C1 segment of cervical spinal cord (tissue), 14 donors: ENCODE data around the gene JDP2.
"Not testable (repeated sequence)": the region's sequence is repeated elsewhere in the genome, so short reads cannot be mapped to it uniquely, and the experiment has no call there.

Experiments used
- DNase-seq, 14 donors: peaks; one replicate each; lab custom pipeline; 2025; lab: John Stamatoyannopoulos, UW

Gene JDP2

GRCh38 chr14:75454963-75455546 lies 27.2 kb downstream of the JDP2 start:
- DNase-seq: peak in 4 of 14 donors; percentile 2 to 23 (median 15)

GRCh38 chr14:75456069-75456996 lies 28.5 kb downstream of the JDP2 start:
- DNase-seq: no peak

GRCh38 chr14:75456997-75457335 lies 29.1 kb downstream of the JDP2 start:
- no peak for DNase-seq

- no peak for DNase-seq
Observed at GRCh38 chr14:75457648-75458165, 29.9 kb downstream of the JDP2 start.

- DNase-seq: no peak
Observed at GRCh38 chr14:75458305-75458704, 30.5 kb downstream of the JDP2 start.

- DNase-seq: peak in 10 of 14 donors; percentile 5 to 71 (median 40)
Observed at GRCh38 chr14:75459099-75459741, 31.4 kb downstream of the JDP2 start.

- no peak for DNase-seq
Observed at GRCh38 chr14:75459791-75460190, 32.0 kb downstream of the JDP2 start.

GRCh38 chr14:75460394-75460793 lies 32.6 kb downstream of the JDP2 start:
- DNase-seq: no peak

- DNase-seq: no peak
Observed at GRCh38 chr14:75461303-75461702, 33.5 kb downstream of the JDP2 start.

- DNase-seq: no peak
Observed at GRCh38 chr14:75461755-75462349, 34.0 kb downstream of the JDP2 start.

GRCh38 chr14:75464626-75465025 lies 36.8 kb downstream of the JDP2 start:
- DNase-seq: no peak

- no peak for DNase-seq
Observed at GRCh38 chr14:75467763-75468162, 39.9 kb downstream of the JDP2 start.

GRCh38 chr14:75469164-75469563 lies 41.3 kb downstream of the JDP2 start:
- no peak for DNase-seq

- peak in 2 of 14 donors; percentile 11 to 27 for DNase-seq
Observed at GRCh38 chr14:75469606-75470237, 41.9 kb downstream of the JDP2 start.

GRCh38 chr14:75470238-75470797 lies 42.5 kb downstream of the JDP2 start:
- DNase-seq: no peak

GRCh38 chr14:75471059-75471458 lies 43.2 kb downstream of the JDP2 start:
- no peak for DNase-seq

GRCh38 chr14:75474127-75474526 lies 46.3 kb downstream of the JDP2 start:
- DNase-seq: not testable (repeated sequence)

GRCh38 chr14:75476274-75476995 lies 48.6 kb downstream of the JDP2 start:
- DNase-seq: peak in 1 of 14 donors; percentile 7

GRCh38 chr14:75477881-75478280 lies 50.1 kb downstream of the JDP2 start:
- no peak for DNase-seq
